NCI-H2171 treated with DMSO at 0.1 percent for 48 hours (cell line): Measurements from ENCODE around the gene IL23A.
"Not testable (repeated sequence)": the region's sequence is repeated elsewhere in the genome, so short reads cannot be mapped to it uniquely, and the experiment has no call there.

Experiments
- DNase-seq: peaks from one replicate; lab custom pipeline; 2025; lab: John Stamatoyannopoulos, UW

The IL23A gene, protein sequence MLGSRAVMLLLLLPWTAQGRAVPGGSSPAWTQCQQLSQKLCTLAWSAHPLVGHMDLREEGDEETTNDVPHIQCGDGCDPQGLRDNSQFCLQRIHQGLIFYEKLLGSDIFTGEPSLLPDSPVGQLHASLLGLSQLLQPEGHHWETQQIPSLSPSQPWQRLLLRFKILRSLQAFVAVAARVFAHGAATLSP

GRCh38 chr12:56338308-56339157, at the start of gene IL23A:
IL23A (plus strand) TSS chr12:56338884; CDS start chr12:56339045, 161 bp downstream.
- no peak for DNase-seq

GRCh38 chr12:56293795-56294194, 44.9 kb upstream of the IL23A start:
- no peak for DNase-seq

DNA sequence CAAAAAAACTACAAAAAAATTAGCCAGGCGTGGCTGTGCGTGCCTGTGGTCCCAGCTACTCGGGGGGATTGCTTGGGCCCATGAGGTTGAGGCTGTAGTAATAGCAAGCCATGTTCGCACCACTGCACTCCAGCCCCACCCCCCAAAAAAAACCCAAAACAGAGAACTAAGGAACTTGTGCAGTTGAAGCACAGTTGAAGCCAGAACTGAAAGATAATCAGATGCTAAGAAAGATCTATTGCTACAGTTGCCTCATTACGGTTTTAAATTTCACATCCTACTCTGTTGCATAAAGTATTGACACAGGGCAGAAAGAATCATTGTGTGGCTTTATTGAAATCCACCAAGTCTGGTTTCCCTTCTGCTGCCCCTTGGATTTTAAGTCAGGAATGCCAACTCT, 42.4 kb upstream of the IL23A start:
- no peak for DNase-seq

DNA sequence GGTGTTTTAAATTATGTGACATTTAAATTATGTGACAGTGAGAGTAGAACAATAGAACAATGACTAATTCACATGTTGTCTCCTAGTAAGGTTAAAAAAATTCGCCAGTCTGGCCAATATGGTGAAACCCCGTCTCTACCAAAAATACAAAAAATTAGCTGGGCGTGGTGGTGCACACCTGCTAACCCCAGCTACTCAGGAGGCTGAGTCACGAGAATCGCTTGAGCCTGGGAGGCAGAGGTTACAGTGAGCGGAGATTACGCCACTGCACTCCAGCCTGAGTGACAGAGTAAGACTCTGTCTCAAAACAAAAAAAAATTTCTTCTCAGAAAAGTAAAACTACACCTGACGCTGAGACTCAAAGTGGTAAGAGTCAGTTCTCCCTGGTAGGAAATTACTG, 41.3 kb upstream of the IL23A start:
- DNase-seq, result no peak

GRCh38 chr12:56298828-56299227, 39.9 kb upstream of the IL23A start:
- DNase-seq, result no peak

- DNase-seq, result peak; percentile 34
Measured at GRCh38 chr12:56299308-56299852, 39.3 kb upstream of the IL23A start.

DNA sequence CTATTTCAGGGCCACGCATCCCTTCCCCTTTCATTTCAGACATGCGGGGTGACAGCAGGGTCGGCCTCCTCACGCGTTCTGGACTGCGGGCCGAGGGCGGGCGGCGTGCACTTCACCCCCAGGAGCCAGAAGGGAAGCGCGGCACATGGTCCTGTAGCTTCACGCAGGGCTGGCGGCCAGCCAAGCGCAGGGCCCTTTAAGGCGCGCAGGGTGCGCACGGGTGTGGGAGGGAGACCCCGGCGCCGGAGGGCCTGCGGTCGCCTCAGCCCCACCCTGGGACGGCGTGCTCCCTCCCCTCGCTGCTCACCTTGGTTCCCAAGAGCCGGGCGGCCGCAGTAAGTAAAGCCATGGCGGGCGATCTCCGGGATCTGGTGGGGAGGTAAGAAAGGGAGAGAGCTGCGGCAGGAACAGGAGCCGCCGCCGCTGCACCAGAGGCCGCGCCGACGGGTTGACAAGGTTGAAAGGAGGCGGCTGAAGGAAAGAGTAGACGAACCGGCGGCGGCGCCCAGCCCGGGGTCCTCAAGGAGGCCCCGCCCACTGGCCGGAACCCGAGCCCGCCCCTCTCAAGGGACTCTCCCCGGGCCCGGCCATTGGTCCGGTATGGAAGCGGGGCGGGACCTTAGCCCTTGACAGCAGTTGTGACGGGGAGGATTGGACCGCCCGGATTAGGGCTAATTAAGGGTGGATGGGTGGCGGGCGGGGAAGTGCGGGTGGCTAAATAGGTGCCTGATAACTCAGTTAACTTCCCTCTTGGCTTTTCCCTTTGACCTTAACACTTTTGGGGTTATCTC, 38.6 kb upstream of the IL23A start, which contains the start of gene CS:
Gene CS (minus strand): TSS at position 478 of the 791 bp plus-strand sequence. CDS start 129 bp downstream, at position 349.
- peak; percentile 97 for DNase-seq

DNA sequence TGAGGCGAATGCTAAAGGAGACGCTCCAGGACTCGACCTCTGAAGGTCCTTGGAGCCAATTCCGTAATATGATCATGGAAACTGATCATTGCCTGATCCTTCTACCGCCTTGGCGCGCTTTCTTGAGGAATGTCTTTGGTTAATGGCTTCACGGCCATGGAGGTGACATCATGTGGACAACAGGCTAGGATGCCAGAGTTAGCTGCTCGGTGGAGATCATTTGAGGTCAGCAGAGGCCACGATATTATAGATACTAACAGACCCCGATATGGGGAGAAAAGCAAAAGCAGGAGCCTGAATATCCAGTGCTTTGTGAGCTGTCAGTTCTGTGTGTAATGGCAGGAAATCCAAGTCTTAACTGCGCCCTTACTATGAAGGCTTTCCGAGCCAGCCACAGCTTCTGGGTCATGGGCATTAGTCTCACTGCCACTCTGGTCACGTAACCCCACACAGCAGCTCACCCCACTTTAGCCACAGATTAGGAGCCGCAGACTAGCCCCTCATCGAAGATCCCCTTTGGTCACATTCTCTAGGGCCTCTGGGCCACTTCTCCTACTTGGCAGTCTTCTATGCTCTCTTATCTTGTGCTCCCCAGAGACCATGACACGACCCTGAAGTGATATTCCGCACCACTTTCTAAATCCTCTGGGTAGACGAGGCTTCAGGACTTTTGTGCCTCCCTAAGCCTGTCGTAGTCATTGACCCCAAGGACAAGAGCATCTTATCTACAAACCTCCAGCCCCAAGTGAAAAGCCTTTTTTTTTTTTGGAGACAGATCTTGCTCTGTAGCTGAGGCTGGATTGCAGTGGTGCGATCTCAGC, 37.8 kb upstream of the IL23A start:
- DNase-seq, result no peak

DNA sequence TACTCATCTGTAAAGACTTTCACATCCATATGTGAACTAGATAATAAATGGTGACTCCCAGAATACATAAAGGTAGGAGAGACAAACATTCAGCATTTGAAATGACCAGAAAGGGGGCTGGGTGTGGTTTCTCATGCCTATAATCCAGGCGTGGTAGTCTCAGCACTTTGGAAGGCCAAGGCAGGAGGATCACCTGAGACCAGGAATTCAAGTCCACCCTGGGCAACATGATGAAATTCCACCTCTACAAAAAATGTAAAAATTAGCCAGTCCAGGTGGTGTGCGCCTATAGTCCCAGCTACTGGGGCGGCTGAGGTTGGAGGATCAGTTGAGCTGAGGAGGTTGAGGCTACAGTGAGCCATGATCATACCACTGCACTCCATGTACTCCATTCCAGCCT, 34.4 kb upstream of the IL23A start:
- DNase-seq, result no peak

GRCh38 chr12:56304872-56305590, 33.7 kb upstream of the IL23A start:
- DNase-seq, result no peak

- DNase-seq, result no peak
Measured at GRCh38 chr12:56307221-56307965, 31.3 kb upstream of the IL23A start.

GRCh38 chr12:56308714-56309113, 30.0 kb upstream of the IL23A start:
- DNase-seq, result no peak

DNA sequence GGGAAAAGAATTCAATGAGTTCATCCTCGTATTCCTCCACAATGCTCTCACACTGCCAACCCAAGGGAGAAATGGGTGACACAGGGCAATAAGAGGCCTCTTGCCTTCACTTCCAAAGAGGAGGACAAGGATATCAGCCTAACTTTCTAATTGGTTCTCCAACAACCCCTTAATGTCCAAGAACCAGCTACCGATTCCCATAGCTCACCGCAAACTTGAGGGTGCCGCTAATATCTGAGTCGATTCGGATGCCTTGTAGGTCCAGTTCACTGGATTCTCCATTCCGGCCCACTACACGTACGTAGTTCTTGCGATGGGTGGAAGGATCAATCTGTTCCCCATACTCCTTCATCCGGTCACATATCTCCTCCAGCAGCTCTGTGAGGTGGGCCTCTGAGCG, 27.7 kb upstream of the IL23A start:
- no peak for DNase-seq

DNA sequence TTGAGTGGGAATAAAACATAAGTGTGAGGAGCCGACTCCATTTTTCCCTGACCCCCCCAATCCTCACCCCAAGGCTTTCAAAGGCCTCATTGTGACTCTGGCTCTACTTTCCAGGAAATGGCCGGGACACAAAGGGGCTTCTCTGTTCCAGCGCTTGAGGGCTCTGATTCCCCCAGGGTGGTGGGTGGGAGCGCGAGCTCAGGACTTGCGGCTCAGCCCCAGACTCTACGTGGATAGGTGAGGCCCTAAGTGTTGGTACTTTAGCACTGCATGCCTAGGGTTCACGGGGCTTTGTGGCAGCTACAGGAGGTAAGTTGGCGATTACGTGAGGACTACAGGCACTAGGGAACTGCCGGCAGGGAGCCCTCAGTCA, 23.4 kb upstream of the IL23A start:
- no peak for DNase-seq

- DNase-seq, result peak; percentile 99
Measured at GRCh38 chr12:56315622-56316473, 22.8 kb upstream of the IL23A start, which contains the start of gene CNPY2. CNPY2 (minus strand) TSS chr12:56315988; CDS start chr12:56315217, 771 bp downstream.

- DNase-seq, result no peak
Measured at GRCh38 chr12:56317675-56318074, 21.0 kb upstream of the IL23A start.

GRCh38 chr12:56321027-56321426, 17.7 kb upstream of the IL23A start:
- DNase-seq, result no peak

DNA sequence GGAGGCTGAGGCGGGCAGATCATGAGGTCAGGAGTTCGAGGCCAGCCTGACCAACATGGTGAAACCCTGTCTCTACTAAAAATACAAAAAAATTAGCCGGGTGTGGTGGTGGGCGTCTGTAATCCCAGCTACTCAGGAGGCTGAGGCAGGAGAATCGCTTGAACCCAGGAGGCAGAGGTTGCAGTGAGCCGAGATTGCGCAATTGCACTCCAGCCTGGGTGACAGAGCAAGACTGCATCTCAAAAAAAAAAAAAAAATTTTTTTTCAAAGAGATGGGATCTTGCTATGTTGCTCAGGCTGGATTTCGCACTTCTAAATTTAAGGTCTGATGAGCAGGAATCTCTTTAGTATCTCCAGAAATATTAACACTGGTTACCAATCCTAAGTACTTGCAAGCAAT, 17.1 kb upstream of the IL23A start:
- not testable (repeated sequence) for DNase-seq

DNA sequence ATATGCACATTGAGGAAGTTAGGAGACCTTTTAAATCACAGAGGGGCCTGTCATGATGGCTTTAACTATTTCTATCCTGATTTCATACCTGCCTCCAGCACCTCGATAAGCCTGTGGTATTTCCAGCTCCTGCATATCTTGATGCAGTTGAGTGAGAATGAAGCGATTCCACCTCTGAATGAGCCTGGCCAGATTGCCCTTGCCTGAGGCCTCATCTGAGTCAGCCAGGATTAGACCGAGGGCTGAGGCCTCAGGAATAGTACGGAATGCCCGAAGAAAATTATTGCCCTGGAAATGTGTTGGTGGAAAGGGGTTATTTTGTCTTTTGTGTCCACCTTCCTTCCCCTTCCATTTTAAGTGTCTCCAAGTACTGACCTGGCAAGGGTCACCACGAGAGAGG, 14.5 kb upstream of the IL23A start:
- DNase-seq, result no peak
